Left ventricle myocardium superior (tissue), 1 donor: ENCODE data around the gene RIMBP2. TPM values are rescaled to one million over a fixed set of nuclear protein-coding genes. Genes with fewer than 3 reads are reported as not detected.
"Not testable (repeated sequence)": the region's sequence is repeated elsewhere in the genome, so short reads cannot be mapped to it uniquely, and the experiment has no call there.

Source experiments
- ATAC-seq: fragments of 200-7000 bp; cut with Tn5 transposase; one replicate; pipeline ENCODE4 v1.9.1; 2020; ENCODE audit warnings: mild to moderate bottlenecking, moderate library complexity
- DNase-seq: peaks from one replicate; pipeline ENCODE4 v3.0.0-alpha.2; 2020
- intact Hi-C: fragments of 100-400 bp; cut with micrococcal nuclease; formaldehyde crosslinking; loops from one replicate; pipeline ENCODE4 v1.11.0; 2022
- total RNA-seq: library from RNA; stranded (reverse); fragmentation: NEBNext Ultra II Directional; extraction: Animal tissue kit (Norgen Biotek cat#: 25700); gene quantifications from one replicate; pipeline ENCODE4 v1.2.1, GENCODE V29; 2021
- donor health status: DM: no; HTN: yes; CAD: no; lungs with severe emphysema.

RIMBP2 gene
- total RNA-seq, 1 donor from 2014 or later: 0.40 TPM

DNA sequence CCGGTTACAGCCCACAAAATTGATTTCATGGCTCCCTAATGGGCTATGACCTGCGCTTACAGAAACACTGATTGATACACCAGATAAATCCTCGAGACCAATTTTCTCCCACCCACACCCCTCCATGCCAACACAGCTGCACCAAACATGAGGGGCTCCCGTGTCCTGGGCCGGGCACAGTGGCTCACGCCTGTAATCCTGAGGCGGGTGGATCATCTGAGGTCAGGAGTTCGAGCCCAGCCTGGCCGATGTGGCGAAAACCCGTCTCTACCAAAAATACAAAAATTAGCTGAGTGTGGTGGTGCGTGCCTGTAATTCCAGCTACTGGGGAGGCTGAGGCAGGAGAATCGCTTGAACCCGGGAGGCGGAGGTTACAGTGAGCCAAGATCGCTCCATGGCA, 27.1 kb downstream of the RIMBP2 start:
- ATAC-seq, DNase-seq, intact Hi-C loops: not testable (repeated sequence)

DNA sequence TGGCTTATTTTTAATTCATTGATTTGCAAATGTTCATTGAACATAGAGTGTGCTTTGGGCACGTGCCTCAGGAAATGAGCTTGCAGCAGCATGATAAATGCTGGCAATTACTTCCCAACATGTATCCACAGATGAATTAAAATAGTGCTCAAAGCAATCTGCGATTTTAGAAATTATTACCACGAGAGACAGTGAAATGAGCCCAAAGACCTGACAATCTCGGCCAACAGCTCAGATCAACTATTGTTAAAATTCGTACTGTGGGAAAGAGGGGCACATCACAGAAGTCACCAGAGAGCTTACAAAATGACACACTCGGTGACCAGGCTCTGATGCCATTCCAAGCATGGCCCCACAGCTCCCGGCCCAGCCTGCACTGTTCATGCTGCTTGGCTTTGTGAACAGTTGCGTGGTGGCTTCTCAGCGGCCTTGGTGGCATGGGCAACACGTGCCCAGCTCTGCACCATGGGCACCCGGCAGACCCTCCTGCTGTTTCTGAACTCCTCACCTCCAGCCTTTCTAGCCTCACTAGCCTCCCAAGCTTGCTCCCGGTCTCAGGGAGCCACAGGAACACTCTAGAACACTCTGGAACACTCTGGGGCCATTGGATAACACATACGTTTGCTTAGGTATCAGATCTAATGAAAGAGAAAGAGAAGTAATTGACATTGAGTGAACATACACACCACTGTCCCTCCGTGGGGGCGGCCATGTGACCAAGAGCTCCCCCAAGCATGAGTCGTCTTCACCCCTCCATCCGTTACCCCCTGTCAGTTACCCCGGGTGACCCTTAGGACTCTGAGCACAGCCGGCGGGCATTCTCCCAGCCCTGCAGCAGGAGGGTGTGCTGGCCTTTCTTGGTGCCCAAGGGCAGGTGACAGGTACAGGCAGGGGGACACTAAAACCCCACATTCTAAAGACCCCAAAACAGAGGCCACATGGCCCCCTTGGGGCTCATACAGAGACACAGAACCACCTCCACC, 28.0 kb downstream of the RIMBP2 start:
- DNase-seq (no peak), ATAC-seq (no peak)
- intact Hi-C loops: no loop called here

DNA sequence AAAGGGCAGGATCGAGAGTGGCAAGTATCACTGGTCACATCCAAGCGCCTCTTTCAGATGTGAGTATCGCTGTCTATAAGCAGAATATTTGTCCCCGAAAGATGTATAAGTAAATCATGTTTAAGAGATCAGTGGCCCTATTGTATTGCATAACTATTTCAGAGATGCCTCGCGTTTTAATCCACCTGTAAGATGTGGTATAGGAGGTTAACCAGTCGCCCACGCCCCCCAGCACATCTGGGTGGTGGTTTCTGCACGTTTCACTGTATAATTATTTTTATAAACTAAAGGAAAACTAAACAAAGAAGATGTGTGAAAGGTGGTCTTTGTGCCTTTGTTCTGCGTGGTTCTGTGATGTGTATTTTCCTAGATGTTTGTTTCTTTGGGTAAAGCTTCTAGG, 28.9 kb downstream of the RIMBP2 start:
- intact Hi-C loops: no loop called here
- ATAC-seq (no peak), DNase-seq (no peak)

DNA sequence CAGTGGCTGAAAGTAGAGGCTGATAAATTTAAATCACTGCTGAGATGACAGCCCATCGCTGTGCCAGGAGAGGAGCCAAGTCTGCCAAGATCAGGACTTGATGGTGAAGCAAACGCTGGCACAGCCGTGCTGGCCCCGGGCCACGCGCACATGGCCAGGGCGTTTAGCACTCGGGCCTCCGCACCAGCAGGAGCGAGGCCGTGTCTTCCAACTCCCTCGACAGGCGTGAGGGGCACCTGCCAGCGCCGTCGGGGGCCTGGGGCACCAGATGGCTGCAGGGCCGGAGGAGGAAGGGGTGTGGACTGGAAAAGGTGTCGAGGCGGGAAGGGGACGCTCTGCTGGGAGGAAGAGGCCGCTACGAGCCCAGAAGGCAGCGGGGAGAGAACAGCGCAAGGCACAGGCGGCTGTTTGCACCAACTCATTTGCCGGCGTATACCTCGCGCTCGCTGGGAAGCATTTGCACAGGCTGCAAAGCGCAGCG, 29.5 kb downstream of the RIMBP2 start:
- ATAC-seq (no peak), DNase-seq (no peak)
- intact Hi-C loops: no loop called here

DNA sequence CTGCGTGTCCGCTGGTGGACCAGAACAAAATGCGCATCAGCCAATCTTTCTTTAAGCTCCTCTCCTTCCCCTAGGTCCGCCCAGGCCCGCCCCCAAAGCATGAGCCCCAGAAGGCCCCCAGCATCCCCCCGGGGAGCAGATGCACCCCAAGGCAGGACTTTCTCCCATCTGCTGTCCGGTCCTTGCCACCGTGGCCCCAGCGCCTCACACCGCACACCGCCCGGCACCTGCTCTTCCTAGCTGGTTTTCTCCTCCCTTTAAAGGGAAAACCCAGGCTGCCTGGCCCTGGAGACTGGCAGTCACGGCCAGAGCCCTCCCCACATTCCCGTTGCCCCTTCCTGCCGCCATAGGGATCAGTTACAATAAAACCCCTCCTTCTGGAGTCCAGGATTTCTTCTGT, 30.2 kb downstream of the RIMBP2 start:
- no peak for DNase-seq
- intact Hi-C loops: no loop called here
- no peak for ATAC-seq

DNA sequence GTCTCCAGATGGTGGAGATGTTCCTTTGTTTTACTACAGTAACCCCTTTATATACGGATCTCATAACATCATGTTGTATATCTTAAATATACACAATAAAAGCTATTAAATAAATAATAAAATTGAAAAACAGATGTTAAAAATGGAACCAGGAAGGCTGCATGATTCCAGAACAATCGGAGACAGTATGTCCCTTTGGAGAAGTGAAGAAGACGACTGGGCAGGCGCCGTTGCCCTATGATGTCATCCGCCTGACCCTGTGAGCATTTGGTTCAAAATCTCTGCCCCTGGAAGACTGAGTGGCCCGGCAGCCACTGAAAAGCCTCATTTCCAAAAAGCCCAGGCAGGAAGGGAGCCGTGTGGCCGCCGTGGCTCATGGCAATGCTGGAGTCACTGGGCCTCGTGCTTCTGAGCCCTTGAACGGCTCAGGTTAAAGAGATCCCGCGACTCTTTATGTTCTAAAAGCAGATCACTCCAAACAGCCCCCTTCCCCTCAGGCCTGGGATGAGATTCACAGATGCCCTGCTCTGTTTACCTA, 30.8 kb downstream of the RIMBP2 start:
- intact Hi-C loops: no loop called here
- ATAC-seq (no peak), DNase-seq (no peak)

DNA sequence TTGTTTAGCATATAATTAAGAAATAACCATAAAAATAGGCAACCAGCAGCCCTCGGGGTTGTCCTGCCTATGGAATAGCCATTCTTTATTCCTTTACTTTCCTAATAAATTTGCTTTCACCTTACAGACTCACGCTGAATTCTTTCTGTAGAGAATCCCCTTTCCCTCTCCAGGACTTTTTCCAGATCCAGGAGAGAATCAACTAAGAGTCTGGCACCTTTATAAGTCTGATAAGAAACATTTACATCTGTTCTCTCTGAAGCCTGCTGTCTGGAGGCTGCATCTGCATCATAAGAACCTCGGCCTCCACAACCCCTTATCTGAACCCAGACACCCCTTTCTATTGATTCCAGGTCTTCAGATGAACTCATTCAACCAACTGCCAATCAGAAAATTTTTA, 32.3 kb downstream of the RIMBP2 start:
- ATAC-seq: no peak
- no peak for DNase-seq
- intact Hi-C loops: no loop called here

DNA sequence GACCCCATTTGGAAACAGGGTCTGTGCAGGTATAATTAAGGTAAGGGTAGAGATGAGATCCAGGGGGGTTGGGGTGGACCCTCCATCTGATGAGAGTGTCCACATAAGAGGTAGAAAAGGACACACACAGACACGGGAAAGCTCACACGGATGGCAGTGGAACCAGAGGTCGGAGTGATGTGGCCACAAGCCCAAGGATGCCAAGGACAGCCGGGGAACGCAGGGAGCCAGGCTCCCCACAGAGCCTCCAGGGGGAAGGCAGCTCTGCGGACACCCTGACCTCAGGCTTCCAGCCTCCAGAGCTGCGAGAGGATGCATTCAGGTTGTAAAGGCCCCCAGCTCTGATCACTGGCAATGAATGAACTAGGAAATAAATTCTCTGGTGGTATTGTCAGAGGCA, 33.0 kb downstream of the RIMBP2 start:
- no peak for DNase-seq
- no peak for ATAC-seq
- intact Hi-C loops: no loop called here

DNA sequence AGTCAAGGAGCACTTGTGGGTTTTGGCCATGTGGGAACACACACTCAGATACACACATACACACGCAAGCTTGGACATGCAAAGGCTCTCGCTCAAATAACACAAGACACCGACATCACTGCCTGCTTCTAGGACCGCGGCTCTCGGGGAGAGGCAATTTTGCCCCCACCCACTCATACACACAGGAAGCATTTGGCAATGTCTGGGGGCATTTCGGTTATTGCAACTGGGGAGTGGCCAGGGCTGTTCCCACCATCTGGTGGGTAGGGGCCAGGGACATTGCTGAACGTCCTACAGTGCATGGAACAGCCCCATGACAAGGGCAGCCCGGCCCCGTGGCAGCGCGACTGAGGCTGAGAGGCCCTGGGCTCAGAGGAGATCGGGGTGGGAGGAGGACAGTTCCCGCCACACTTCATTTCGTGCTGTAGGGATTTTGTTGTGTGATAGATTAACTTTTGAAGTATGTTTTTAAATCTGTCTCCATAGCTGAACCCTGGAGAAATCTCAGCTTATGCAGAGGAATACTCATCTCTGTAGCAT, 35.6 kb downstream of the RIMBP2 start:
- ATAC-seq (no peak), DNase-seq (no peak)
- intact Hi-C loops: no loop called here

DNA sequence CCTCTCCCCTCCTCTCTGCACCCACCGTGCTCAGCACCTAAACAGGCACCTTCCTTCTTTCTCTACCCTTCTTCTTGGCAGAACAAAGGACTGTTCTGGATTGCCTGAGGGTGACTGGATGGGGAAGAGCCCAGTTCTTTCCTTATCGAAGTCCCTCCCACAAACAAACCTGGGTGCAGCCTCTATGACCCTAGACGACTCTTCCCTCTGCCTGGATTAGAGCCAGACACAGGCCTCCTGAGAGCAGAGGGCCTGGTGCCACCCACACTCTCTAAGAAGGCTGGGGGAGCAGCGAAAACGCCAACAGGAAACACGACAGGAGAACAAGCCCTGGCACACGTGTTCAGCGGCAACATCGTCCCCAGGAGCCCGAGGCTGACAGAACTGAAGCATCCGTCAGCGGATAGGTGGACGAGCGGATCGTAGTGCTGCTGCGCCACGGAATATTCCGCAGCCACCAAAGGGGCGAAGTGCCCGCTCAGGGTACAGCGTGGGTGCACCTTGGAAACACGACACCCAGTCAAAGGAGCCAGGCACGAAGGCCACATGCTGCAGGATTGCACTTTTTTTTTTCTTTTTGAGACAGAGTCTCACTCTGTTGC, 38.0 kb downstream of the RIMBP2 start:
- DNase-seq (no peak), ATAC-seq (no peak)
- intact Hi-C loops: no loop called here

DNA sequence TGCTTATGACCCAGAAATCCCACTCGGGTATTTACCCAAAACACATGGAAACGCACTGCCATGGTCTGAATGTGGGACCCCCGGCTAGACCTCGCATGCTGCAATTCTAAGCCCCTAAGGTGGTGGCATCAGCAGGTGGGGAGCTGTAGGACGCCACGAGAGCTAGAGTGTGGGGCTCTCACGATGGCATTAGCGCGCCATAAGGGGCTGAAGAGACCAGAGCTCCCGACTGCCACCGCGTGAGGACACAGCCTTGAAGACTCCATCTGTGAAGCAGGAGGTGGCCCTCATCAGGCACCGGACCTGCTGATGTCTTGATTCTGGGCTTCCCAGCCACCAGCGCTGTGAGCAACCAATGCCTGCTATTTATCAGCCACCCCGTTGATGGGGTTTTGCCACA, 40.3 kb downstream of the RIMBP2 start:
- ATAC-seq (no peak), DNase-seq (no peak)
- intact Hi-C loops: no loop called here

DNA sequence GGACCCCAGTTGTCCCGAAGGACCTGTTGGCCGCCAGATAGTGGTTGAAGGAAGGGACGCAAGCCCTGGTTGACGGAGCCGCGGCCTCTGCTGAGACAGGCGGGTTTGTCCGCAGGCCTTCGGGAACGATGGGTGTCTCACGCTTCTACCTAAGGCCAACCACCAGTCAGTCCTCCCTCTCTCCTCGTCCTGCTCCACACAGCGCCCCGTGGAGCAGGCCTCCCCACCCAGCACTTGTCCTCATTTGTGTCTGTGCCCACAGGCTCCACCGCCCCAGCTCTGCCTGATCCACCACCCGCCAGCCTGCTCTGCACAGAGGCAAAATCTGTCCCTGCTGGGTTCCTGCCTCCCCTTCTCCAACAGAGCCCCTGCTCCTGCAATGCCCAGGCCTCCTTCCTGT, 41.0 kb downstream of the RIMBP2 start:
- ATAC-seq: no peak
- intact Hi-C loops: no loop called here

DNA sequence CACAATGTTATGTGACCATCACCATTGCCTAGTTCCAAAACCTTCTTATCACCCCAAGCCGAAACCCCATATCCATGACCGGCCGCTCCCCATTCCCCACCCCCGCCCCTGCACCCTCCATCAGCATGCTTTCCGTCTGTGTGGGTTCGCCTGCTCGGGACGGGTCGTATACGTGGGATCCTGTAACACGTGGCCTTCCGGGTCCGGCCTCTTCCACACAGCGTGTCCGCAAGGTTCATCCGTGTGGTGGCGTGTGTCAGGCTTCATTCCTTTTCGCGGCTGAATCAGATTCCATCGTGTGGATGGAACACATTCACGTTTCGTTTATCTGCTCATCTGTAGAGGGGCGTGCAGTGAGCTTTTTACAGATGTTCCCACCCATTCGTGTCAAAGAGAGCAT, 41.4 kb downstream of the RIMBP2 start:
- intact Hi-C loops: no loop called here
- DNase-seq (no peak), ATAC-seq (no peak)

More for the DNA sequence above, 41.0 kb downstream of the RIMBP2 start:
- DNase-seq: no peak

DNA sequence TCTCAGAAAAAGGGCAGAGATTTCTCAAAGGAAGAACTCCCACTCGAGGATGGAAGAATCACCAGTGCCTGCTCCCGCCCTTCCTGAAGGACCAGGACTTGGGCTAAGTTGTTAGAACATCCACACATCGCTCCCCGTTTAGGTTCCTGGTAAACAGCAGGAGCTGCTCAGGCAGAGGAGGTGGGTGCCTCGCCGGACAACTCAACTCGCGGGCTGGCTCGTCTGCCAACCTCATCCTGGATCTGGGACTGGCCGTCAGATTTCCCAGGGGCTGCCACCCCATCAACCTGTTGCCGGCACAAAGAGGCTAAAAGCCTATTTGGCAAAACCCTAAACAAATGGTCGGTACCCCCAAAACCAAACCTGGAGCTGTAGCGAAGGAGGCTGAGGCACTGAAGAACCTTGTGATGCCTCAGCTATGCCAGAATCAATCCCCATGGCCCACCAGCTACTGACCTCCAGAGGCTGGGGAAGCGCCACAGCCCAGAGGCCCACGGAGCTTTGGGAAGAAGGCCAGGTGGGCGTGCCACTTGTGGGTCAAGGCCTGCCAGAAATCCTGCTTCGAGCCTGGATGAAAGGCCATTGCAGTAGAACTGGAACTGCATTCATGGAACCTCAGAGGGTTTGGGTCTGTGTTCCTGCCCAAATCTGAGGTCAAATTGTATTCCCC, 42.9 kb downstream of the RIMBP2 start:
- intact Hi-C loops: no loop called here
- ATAC-seq: no peak
- no peak for DNase-seq

DNA sequence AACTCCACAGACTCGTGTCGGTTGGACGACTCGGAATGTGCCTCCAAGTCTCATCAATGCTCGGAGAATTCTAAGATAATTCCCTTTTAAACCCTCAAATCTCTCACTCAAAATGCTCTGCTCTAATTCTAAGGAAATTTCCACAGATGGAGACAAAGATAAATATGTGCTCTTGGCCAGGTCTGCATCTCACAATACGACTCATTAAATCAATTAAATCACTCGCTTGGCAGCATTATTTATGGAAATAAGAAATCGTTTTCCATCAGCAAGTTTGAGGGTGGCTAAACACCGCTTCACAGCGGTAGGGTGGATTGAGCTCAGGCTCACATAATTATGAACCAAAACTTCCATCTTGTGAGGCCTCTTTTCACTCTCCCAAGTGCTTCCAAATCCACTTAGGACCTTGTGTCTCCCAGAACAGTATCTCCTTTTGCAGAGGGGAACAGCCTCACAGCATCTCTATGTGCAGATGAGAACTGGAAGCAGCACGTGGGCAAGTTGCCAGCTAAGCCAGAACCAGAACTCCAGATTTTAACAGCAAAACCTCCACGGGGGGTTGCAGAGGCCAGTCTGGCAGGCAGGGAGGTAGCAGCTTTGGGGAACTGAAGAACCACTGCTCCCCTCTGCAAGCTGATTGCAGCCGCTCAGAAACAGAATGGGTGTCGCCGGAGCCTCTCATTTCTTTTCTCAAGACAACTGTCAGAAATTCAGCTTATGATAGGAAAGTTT, 43.8 kb downstream of the RIMBP2 start:
- ATAC-seq (no peak), DNase-seq (no peak)
- intact Hi-C loops: no loop called here

DNA sequence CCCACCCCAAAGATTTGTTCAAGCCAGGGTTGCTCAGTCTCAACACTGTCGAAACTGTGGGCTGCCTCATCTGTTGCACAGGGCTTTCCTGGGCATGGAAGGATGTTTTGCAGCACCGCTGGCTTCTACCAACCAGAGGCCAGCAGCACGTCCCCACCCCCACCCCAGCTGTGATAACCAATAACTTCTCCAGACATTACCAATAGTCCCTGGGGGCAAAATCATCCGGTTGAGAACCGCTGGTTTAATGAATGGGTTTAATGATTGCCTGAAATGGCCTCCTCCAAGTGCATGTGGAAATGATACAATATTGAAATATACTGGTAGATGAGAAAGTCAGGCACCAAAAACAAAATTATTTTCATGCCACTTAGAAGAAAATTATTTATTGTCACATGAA, 44.5 kb downstream of the RIMBP2 start:
- DNase-seq (no peak), ATAC-seq (no peak)
- intact Hi-C loops: no loop called here

DNA sequence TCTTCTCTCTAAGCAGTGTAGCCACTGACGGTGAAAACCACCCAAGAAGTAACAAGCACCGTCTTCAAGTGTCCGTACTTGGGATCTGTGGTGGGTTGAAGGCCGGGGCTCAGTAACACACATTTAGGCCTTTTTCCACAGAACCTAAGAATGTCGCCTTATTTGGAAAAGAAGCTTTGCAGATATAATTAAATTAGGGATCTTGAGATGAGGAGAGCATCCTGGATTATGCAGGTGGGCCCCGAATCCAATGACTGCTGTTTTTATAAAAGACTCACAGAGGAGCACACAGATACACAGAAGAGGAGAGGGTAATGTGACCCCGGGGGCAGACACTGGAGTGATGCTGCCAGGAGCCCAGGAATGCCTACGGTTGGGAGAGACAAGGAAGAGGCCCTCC, 46.3 kb downstream of the RIMBP2 start:
- intact Hi-C loops: no loop called here
- ATAC-seq (no peak), DNase-seq (no peak)

DNA sequence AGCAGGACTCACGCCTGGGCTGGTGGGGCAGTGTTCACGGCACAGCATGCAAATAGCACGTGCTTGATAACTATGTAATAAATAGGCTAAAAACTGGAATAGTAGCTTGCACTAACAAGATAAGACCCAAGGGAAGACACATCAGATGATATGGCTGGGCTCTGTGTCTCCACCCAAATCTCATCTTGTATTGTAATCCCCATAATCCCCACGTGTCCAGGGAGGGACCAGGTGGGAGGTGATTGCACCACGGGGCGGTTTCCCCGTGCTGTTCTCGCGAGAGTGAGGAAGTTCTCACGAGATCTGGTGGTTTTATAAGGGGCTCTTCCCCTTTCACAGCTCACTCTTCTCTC, 46.9 kb downstream of the RIMBP2 start:
- ATAC-seq (no peak), DNase-seq (no peak)
- intact Hi-C loops: no loop called here
